OCI-LY3 (cell line): ENCODE measurements around the gene ADGRV1.

Experiments
- H2AFZ ChIP-seq: fragments of 200-600, 300-600 bp; shearing (Covaris generic); 2 replicates; pipeline ENCODE4 v1.6.0; 2014; ENCODE audit warnings: antibody characterized with exemption, low read depth, low read length
- H3K27ac ChIP-seq: fragments of 200-600, 300-600 bp; sonication (generic); 2 replicates; pipeline ENCODE4 v1.5.1; 2014; ENCODE audit warnings: mild to moderate bottlenecking, low read length, moderate library complexity, mixed read lengths
- H3K27me3 ChIP-seq: fragments of 200-600, 300-600 bp; sonication (generic); 2 replicates; pipeline ENCODE4 v1.6.1; 2014; ENCODE audit warnings: low read depth, low read length, mixed read lengths
- H3K36me3 ChIP-seq: fragments of 200-600, 300-600 bp; sonication (generic); replicated peaks from 2 replicates; pipeline ENCODE3; 2014; ENCODE audit warnings: low read depth, low read length, mixed read lengths
- H3K4me1 ChIP-seq: fragments of 300-600, 200-600 bp; sonication (generic); 2 replicates; pipeline ENCODE4 v1.6.1; 2014; ENCODE audit warnings: low read length, mixed read lengths
- H3K4me2 ChIP-seq: fragments of 200-600, 300-600 bp; sonication (generic); 2 replicates; pipeline ENCODE4 v1.6.1; 2014; ENCODE audit warnings: low read length, mixed read lengths
- H3K4me3 ChIP-seq: fragments of 300-600, 200-600 bp; sonication (generic); 2 replicates; pipeline ENCODE4 v1.5.1; 2014; ENCODE audit warnings: antibody characterized with exemption, mild to moderate bottlenecking, low read length, moderate library complexity
- H3K79me2 ChIP-seq: fragments of 300-600, 200-600 bp; shearing (Covaris generic); 2 replicates; pipeline ENCODE4 v1.6.1; 2014; ENCODE audit warnings: mild to moderate bottlenecking, low read length, mixed read lengths
- H3K9ac ChIP-seq: fragments of 300-600, 200-600 bp; shearing (Covaris generic); 2 replicates; pipeline ENCODE4 v1.6.0; 2014; ENCODE audit warnings: mild to moderate bottlenecking, low read length, moderate library complexity
- H3K9me3 ChIP-seq: fragments of 200-600, 300-600 bp; shearing (Covaris generic); 2 replicates; pipeline ENCODE4 v1.6.1; 2014; ENCODE audit warnings: low read length, mixed read lengths; ENCODE audit not compliant: insufficient read depth
- H4K20me1 ChIP-seq: fragments of 200-600, 300-600 bp; sonication (generic); 2 replicates; pipeline ENCODE4 v1.6.1; 2016; ENCODE audit warnings: low read length, mixed read lengths; ENCODE audit not compliant: insufficient read depth
- EZH2phosphoT487 ChIP-seq: fragments of 200-600 bp; shearing (Covaris generic); IDR thresholded peaks from 2 replicates; pipeline ENCODE4 v1.6.1; 2018; ENCODE audit warnings: antibody characterized with exemption, mixed run types, low read depth
- TF ChIP-seq, protein P1 (sequence below): fragments of 200-600, 300-600 bp; sonication (generic); IDR thresholded peaks from 2 replicates; pipeline ENCODE4 v1.5.1; 2014; ENCODE audit warnings: antibody characterized with exemption, low read length, low read depth

ADGRV1 gene

DNA sequence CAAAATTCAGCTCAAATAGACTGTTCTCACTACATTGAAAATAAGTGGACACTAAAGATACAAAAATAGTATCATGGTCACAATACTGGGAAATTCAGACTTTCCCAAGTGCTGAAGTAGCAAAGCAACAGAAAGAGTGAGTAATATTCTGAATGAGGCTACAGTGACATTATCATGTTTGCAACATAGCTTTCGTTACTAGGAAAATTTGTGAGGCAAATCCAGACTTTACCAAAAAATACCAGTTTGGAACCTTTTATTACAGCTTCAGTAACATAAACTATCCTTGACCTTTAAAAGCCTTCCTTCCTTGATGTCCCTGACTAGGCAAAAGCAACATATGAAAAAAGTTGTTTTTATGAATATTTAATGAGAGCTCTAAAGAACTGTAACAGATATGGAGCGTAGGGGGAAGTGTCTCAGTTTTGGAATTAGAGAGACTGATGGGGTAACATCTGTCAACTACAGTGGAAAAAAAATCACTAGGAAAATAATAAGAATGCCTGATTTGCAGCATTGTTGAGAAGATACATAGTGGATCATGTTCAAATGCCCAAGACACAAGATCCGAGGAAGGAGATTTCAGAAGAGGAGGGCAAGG, 312.9 kb downstream of the ADGRV1 start:
- no peaks in the 10 kb centered on the region for H3K79me2 ChIP-seq
- no peak overlapping the region for H3K9ac ChIP-seq
- H3K27ac ChIP-seq, result no peak overlapping the region
- H3K4me3 ChIP-seq, result no peak overlapping the region
- peaks cover 6% of the 10 kb centered on the region; the same call in 1 of the 2 replicates for H3K27me3 ChIP-seq
- H3K36me3 ChIP-seq, result no peaks in the 10 kb centered on the region
- H3K4me2 ChIP-seq, result peak overlapping the region; percentile 55
- H2AFZ ChIP-seq, result no peak overlapping the region
- H4K20me1 ChIP-seq, result no peaks in the 10 kb centered on the region
- H3K9me3 ChIP-seq, result no peaks in the 10 kb centered on the region
- peaks cover 18% of the 10 kb centered on the region for H3K4me1 ChIP-seq
- no peak for TF ChIP-seq EZH2phosphoT487
- TF ChIP-seq, protein P1, sequence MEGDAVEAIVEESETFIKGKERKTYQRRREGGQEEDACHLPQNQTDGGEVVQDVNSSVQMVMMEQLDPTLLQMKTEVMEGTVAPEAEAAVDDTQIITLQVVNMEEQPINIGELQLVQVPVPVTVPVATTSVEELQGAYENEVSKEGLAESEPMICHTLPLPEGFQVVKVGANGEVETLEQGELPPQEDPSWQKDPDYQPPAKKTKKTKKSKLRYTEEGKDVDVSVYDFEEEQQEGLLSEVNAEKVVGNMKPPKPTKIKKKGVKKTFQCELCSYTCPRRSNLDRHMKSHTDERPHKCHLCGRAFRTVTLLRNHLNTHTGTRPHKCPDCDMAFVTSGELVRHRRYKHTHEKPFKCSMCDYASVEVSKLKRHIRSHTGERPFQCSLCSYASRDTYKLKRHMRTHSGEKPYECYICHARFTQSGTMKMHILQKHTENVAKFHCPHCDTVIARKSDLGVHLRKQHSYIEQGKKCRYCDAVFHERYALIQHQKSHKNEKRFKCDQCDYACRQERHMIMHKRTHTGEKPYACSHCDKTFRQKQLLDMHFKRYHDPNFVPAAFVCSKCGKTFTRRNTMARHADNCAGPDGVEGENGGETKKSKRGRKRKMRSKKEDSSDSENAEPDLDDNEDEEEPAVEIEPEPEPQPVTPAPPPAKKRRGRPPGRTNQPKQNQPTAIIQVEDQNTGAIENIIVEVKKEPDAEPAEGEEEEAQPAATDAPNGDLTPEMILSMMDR, result no peak

DNA sequence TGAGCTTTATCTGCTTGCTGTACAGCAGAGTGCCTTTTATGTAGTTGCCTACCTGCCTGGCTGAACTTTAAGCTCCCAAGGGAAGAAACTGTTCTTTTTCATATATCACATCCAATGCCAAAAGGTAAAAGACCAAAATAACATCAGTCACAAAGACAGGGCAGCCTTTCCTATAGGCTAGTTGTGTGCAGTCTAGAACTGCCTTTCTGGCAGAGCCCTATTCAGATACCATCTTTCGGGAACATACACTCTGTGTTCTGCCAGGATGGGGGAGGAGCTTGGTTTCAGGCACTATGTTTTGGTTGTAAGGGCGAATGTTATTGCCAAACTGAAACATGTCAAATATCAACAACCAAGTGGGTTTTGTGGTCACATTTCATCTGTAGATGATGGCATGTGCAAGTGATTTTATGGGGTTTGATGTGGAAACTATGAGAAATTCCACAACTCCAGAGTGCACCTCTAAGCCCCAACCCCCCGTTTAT, 314.5 kb downstream of the ADGRV1 start:
- Histone ChIP-seq H3K9ac (no peak overlapping the region), H3K79me2 (no peaks in the 10 kb centered on the region), H3K27ac (no peak overlapping the region), H3K4me3 (no peak overlapping the region), H3K4me1 (peaks cover 21% of the 10 kb centered on the region), H2AFZ (no peak overlapping the region), H3K36me3 (no peaks in the 10 kb centered on the region), H3K4me2 (peak overlapping the region; percentile 14; the same call in 1 of the 2 replicates), H4K20me1 (no peaks in the 10 kb centered on the region), H3K9me3 (no peaks in the 10 kb centered on the region), H3K27me3 (no peaks in the 10 kb centered on the region)
- no peak for TF ChIP-seq EZH2phosphoT487
- TF ChIP-seq, protein P1, result no peak

DNA sequence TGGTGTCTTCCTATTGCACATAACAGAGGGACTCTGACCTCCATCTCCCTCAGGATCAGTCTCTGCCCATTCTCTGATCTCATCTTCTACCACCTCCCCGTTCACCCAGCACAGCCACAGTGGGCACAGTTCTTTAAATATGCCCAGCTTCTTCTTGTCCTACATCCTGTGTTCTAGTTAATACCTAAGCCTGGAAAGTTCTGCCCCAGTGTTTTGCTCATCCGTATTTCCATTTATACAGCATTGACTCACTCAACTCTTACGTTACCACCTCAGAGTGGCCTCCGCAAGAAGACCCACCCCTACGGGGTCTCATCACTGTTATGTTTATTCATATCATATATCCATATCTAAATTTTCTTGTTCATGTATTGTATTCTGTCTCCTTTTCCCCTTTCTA, 315.5 kb downstream of the ADGRV1 start:
- peaks cover 22% of the 10 kb centered on the region for H3K4me1 ChIP-seq
- H2AFZ ChIP-seq, result no peak overlapping the region
- H3K36me3 ChIP-seq, result no peaks in the 10 kb centered on the region
- no peaks in the 10 kb centered on the region for H3K79me2 ChIP-seq
- H3K9ac ChIP-seq, result no peak overlapping the region
- H3K4me2 ChIP-seq, result no peak overlapping the region
- no peaks in the 10 kb centered on the region for H4K20me1 ChIP-seq
- no peak for TF ChIP-seq EZH2phosphoT487
- TF ChIP-seq, protein P1, result no peak
- no peaks in the 10 kb centered on the region for H3K9me3 ChIP-seq
- H3K27ac ChIP-seq, result no peak overlapping the region
- no peak overlapping the region for H3K4me3 ChIP-seq
- H3K27me3 ChIP-seq, result no peaks in the 10 kb centered on the region

DNA sequence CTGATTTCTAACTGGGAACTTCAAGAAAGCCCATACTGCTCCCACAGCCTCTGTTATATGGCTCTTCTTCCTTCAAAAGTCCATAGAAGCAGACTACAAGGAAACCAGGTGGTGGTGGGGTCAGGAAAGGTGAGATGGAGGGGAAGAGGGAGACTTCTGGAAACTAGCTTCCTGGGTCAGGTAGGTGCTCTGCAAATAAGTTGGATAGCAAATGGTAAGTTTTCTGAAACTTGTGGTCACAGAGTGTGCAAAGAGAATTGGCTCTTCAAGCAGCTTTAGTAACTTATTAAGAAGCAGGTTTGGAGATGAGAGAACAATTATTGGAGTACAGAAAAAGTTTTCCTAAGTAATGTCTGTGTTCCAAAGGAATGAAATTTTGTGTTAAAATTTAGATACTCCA, 316.9 kb downstream of the ADGRV1 start:
- no peaks in the 10 kb centered on the region for H3K9me3 ChIP-seq

More for the DNA sequence above, 316.9 kb downstream of the ADGRV1 start:
- H3K79me2 ChIP-seq, result no peaks in the 10 kb centered on the region
- no peak overlapping the region for H3K27ac ChIP-seq
- H2AFZ ChIP-seq, result no peak overlapping the region
- H3K4me2 ChIP-seq, result no peak overlapping the region
- no peak overlapping the region for H3K4me3 ChIP-seq
- H3K9ac ChIP-seq, result no peak overlapping the region
- TF ChIP-seq EZH2phosphoT487, result no peak
- TF ChIP-seq, protein P1, result no peak
- H3K4me1 ChIP-seq, result peaks cover 22% of the 10 kb centered on the region
- no peaks in the 10 kb centered on the region for H3K27me3 ChIP-seq
- H4K20me1 ChIP-seq, result no peaks in the 10 kb centered on the region
- H3K36me3 ChIP-seq, result no peaks in the 10 kb centered on the region
